ENCODE results near the gene VPS11. TPM values are rescaled to one million over a fixed set of nuclear protein-coding genes. Genes with fewer than 3 reads are reported as not detected.

VPS11 gene
- total RNA-seq, 1 experiment from 2014 or later, result 18.6 TPM

DNA sequence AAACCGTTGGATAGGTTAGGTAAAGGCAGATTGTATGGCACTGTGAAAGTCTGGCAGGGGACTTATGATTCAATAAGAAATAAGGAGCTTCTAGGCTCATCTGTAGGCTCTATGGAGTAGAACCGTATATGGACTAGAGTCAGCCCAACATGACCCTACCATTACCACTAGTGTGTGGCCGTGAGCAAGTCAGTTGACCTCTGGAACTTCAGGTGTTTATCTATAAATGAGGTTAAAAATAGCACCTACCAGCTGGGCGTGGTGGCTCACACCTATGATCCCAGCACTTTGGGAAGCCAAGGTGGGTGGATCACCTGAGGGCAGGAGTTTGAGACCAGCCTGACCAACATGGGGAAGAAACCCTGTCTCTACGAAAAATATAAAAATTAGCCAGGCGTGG, 58.2 kb downstream of the VPS11 start:
- Mint-ChIP-seq H3K4me3 (no peak overlapping the region), H3K36me3 (ENCODE audit: insufficient read depth in 1 of 3, low read depth in 3 of 3) (peaks cover 1 to 53% (median 42%) of the 10 kb centered on the region in 3 experiments; a peak in 6 of 7 replicates), H3K27me3 (ENCODE audit: low read depth) (no peaks in the 10 kb centered on the region), H3K9me3 (no peaks in the 10 kb centered on the region; a peak in 1 of 5 replicates), H3K27ac (no peak overlapping the region), H3K4me1 (peaks cover 11 to 13% of the 10 kb centered on the region in 2 experiments)
- H3K56ac ChIP-seq (ENCODE audit: insufficient read length, low read depth, low read length), result no peak overlapping the region
- H2BK20ac ChIP-seq (ENCODE audit: low read depth, low read length, poor library complexity, severe bottlenecking), result no peak overlapping the region
- H4K5ac ChIP-seq (ENCODE audit: insufficient read length, low read depth, low read length), result no peak overlapping the region
- H4K20me1 ChIP-seq (ENCODE audit: control insufficient read depth, insufficient read depth, insufficient read length), result no peaks in the 10 kb centered on the region
- H4K8ac ChIP-seq (replicated peaks; ENCODE audit: insufficient read length, low read depth, low read length), result no peak overlapping the region
- no CpG with 5 or more reads among the region's 6 CpGs for WGBS (ENCODE audit: extremely low coverage, insufficient read length, low lambda C conversion rate)
- no peaks in the 10 kb centered on the region for H3K27me3 ChIP-seq (ENCODE audit: insufficient read depth, low read length)
- H3K27ac ChIP-seq (ENCODE audit: insufficient read length, low read depth, low read length), result no peak overlapping the region
- H3K23ac ChIP-seq (ENCODE audit: insufficient read length, low read depth, low read length), result no peak overlapping the region
- DNase-seq, result no peak
- TF ChIP-seq, protein P1, sequence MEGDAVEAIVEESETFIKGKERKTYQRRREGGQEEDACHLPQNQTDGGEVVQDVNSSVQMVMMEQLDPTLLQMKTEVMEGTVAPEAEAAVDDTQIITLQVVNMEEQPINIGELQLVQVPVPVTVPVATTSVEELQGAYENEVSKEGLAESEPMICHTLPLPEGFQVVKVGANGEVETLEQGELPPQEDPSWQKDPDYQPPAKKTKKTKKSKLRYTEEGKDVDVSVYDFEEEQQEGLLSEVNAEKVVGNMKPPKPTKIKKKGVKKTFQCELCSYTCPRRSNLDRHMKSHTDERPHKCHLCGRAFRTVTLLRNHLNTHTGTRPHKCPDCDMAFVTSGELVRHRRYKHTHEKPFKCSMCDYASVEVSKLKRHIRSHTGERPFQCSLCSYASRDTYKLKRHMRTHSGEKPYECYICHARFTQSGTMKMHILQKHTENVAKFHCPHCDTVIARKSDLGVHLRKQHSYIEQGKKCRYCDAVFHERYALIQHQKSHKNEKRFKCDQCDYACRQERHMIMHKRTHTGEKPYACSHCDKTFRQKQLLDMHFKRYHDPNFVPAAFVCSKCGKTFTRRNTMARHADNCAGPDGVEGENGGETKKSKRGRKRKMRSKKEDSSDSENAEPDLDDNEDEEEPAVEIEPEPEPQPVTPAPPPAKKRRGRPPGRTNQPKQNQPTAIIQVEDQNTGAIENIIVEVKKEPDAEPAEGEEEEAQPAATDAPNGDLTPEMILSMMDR (conservative IDR thresholded peaks at IDR 0.05), result no peak
- no peak overlapping the region for H3K9ac ChIP-seq (ENCODE audit: extremely low read depth, insufficient read length, low read length)
- peaks cover 5% of the 10 kb centered on the region for H3K23me2 ChIP-seq (ENCODE audit: insufficient read length, low read depth, low read length, poor library complexity, severe bottlenecking)
- no peak overlapping the region for H2AFZ ChIP-seq (ENCODE audit: low read length)
- no peak overlapping the region for H4K91ac ChIP-seq (ENCODE audit: insufficient read length, low read depth, low read length)
- H3K79me2 ChIP-seq (ENCODE audit: insufficient read depth, low read length), result peaks cover 8% of the 10 kb centered on the region
- no peak overlapping the region for H2BK15ac ChIP-seq (ENCODE audit: low read depth, low read length)
- H3K79me1 ChIP-seq (ENCODE audit: insufficient read depth, low read depth, low read length, poor library complexity, severe bottlenecking), result peaks cover 6% of the 10 kb centered on the region
- no peak overlapping the region for H2BK5ac ChIP-seq (ENCODE audit: insufficient read length, low read length)
- H3K4ac ChIP-seq (ENCODE audit: low read depth, low read length), result no peak overlapping the region
- H3K4me1 ChIP-seq (ENCODE audit: insufficient read depth, low read length), result peaks cover 4% of the 10 kb centered on the region; the same call in 1 of the 2 replicates
- H3T11ph ChIP-seq (ENCODE audit: low read length), result no peak overlapping the region
- H3K4me2 ChIP-seq (ENCODE audit: insufficient read depth, insufficient read length, low read length), result no peak overlapping the region
- no peak overlapping the region for H2BK120ac ChIP-seq (ENCODE audit: low read depth, low read length, poor library complexity, severe bottlenecking)
- H3K9me3 ChIP-seq (ENCODE audit: control insufficient read depth, low read depth, low read length), result no peaks in the 10 kb centered on the region
- no peak overlapping the region for H3K14ac ChIP-seq (ENCODE audit: insufficient read depth, low read length)
- no peak overlapping the region for H2AK5ac ChIP-seq (ENCODE audit: insufficient read length, low read length)
- no peak overlapping the region for H3K18ac ChIP-seq (ENCODE audit: insufficient read length, low read depth, low read length)
- H2BK12ac ChIP-seq (ENCODE audit: insufficient read length, low read depth, low read length), result no peak overlapping the region

All from H9 (cell line).